ENCODE results near the gene SLIT1.

DNA sequence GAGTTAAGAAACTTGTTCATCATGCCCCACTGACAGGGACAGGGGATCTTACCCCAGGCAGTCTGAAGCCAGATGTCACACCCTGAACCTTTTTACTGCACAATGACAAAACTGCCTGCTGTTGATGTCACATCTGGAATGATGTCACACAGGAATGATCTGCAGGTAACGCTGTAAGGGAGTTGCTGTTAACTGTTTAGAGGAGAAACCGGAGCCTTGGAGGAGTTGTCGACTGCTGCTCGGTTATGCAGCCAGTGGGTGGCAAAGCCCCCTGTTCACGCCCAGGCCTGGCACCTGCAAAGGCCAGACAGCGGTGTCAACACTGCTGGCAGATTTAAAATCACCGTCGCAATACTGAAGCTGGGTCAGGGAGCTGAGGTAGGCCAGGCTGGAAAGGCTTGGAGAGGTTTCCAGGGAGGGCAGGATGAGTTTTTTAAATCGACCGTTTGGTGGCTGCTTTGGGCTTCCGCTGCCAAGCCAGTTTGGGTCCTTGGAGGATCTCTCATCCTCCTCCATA, 10.0 kb upstream of the SLIT1 start:
- TF ChIP-seq REST (IDR thresholded peaks at IDR 0.05; ENCODE audit: insufficient read depth in 1 of 2, low read depth in 2 of 2, low read length in 2 of 2) (no peak), TAF1 (IDR thresholded peaks at IDR 0.05; ENCODE audit: borderline replicate concordance, insufficient read depth, low read length) (no peak), FOXP2 (optimal IDR thresholded peaks at IDR 0.05; ENCODE audit: borderline replicate concordance, extremely low read depth, extremely low read length, insufficient read depth) (no peak), POLR2AphosphoS5 (IDR thresholded peaks at IDR 0.05; ENCODE audit: low read depth, low read length) (no peak), SIN3A (IDR thresholded peaks at IDR 0.05; ENCODE audit: borderline replicate concordance, insufficient read depth, low read length) (no peak)
